Left colon (tissue), 2 donors: ENCODE data around the gene MXD4. TPM values are rescaled to one million over a fixed set of nuclear protein-coding genes. Genes with fewer than 3 reads are reported as not detected.
"Not testable (repeated sequence)": the region's sequence is repeated elsewhere in the genome, so short reads cannot be mapped to it uniquely, and the experiment has no call there.

ENCODE experiments used
- ATAC-seq: fragments of 200-7000 bp; cut with Tn5 transposase; one replicate; pipeline ENCODE4 v1.9.1; 2020; ENCODE audit warnings: mild to moderate bottlenecking, moderate library complexity
- DNase-seq, 2 donors: peaks; one replicate each; pipeline ENCODE4 v3.0.0-alpha.2; 2020
- intact Hi-C, 2 donors: fragments of 100-400 bp; cut with DNase I in 1 of 2; cut with micrococcal nuclease in 1 of 2; formaldehyde crosslinking; loops; one replicate each; pipeline versions ENCODE4 v1.11.2 to v1.14.0; 2022; cut with DNase I, micrococcal nuclease
- total RNA-seq, 2 donors: library from RNA; stranded (reverse); fragmentation: NEBNext Ultra II Directional; extraction: Animal tissue kit (Norgen Biotek cat#: 25700); gene quantifications; one replicate each; pipeline ENCODE4 v1.2.1, GENCODE V29; 2021
- donor health status: DM: no; HTN: no; CAD: no.
- donor health status: DM: yes; HTN: yes; CAD: no.

The MXD4 gene
- total RNA-seq, 2 donors from 2014 or later = 33.1 to 49.8 TPM

DNA sequence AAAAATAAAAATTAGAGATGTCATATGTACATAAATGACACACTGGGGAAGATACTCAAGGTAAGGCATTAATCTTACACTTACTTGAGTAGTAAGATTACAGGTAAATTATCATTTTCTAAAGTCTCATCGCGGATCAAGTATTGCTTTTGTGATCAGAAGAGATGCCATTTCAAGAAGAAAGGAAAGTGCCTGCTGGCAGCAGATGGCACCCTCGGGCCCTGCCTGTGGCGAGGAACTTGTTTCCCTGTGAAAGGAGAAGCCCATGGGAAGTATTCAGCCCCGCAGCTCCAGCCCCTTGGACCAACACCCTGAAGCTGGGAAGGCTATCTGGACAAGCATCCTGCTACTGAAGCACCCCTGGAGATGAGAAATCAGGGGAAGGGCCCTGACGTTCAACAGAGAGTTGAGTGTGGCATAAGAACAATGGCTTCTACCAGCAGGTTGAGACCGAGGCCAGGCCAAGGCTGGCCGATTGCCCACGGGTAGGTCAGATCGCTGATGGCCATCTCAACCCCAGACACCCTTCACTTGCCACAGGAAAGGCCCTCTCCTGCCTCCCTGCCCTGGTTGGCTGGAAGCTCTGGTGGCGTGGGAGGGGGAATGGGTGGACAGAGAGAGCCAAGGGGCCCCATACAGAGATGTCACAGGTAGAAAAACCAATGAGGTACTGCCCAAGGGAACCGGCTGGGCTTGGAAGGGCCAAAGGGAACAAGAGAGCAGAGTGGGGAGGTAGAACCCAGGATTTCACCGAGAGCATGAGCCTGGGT lies 18.8 kb upstream of the MXD4 start:
- intact Hi-C loops = no loop called here
- ATAC-seq = peak; percentile 69
- DNase-seq = no peak

DNA sequence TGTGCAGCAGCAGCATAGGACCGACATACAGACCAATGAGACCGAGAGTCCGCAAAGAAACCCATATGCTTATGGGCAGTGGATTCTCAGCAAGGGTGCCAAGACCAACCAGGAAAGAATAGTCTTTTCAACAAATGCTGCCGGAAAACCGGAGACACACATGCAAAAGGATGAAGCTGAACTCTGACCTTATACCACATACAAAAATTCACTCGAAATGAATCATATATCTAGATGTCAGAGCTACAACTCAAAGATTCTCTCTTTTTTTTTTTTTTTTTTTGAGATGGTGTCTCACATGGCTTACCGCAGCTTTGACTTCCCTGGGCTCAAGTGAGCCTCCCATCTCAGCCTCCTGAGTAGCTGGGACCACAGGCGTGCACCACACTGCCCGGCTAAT lies 16.0 kb upstream of the MXD4 start:
- ATAC-seq (no peak), DNase-seq (no peak)
- intact Hi-C loops = no loop called here

DNA sequence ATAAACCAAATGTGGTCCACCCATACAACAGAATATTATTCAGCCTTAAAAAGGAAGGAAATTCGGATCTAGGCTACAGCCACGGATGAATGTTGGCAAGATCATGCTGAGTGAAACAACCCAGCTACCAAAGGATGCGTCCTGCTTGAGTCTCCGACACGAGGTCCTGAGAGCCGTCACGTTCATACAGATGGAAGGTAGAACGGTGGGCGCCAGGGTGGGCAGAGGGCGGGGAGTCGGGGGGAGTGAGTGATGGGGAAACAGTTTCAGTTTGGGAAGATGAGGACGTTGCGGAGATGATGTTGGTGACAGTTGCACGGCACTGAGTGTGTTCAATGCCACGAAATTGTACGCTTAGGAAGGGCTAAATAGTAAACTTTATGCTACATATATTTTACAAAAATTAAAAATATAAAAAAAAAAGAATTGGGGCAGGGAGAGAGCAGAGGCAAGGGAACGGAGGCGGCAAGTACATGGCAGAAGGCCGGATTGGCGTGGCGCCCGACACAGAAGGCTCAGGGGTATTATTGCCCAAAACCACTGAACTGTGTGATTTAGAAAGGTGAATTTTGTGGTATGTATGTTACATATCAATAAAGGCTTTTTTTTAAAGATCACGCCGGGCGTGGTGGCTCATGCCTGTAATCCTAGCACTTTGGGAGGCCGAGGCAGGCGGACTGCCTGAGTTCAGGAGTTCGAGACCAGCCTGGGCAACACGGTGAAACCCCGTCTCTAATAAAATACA lies 14.8 kb upstream of the MXD4 start:
- intact Hi-C loops = no loop called here
- ATAC-seq (no peak), DNase-seq (no peak)

DNA sequence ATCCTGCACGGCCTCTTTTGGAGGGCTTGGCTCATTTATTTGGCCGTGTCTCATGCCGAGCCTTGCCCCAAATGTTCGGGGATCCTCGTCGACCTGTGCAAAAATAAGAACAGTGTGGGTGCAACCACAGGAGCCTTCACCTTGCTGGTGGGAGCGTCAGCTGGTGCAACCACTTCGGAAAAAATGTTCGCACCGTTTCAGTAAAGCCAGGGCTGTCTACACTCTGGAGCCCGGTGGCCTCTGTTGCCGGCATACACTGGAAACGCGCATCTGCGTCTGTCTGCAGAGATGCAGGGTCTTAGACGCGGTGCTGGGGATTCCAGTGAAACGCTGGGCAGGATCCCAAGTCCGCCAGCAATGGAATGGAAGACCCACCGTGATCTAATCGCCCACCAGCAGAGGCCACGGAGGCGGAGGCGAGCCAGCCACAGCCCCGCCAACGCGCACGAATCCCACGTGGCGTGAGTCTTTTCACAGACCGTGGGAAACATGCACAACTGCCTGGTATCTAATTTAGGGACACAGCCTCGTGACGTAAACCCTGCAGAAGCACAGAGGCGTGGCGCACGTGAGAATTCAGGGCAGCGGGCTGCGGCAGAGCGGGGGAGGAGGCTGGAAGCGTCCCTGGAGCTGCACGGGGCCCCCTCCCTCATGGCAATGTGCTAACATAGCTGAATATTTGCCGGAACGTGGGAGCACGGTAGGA lies 13.8 kb upstream of the MXD4 start:
- DNase-seq (no peak), ATAC-seq (no peak)
- intact Hi-C loops = no loop called here

DNA sequence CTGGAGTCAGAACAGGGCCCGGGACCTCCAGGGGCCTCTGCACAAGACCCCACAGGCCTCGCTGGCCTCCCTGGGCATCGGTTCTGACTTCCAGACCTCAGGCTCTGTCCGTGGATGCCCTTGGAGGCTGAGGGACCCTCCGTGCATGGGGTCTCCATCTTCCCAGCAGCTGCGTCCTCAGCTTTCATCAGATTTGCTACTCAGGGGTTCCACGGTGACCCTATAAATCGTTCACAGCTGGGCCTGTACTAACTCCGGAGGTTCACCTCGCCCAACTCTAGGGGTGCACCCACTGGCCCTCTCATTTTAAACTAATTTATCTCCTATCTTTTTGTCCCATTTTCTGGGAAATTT lies 13.1 kb upstream of the MXD4 start:
- ATAC-seq, DNase-seq, intact Hi-C loops: not testable (repeated sequence)

DNA sequence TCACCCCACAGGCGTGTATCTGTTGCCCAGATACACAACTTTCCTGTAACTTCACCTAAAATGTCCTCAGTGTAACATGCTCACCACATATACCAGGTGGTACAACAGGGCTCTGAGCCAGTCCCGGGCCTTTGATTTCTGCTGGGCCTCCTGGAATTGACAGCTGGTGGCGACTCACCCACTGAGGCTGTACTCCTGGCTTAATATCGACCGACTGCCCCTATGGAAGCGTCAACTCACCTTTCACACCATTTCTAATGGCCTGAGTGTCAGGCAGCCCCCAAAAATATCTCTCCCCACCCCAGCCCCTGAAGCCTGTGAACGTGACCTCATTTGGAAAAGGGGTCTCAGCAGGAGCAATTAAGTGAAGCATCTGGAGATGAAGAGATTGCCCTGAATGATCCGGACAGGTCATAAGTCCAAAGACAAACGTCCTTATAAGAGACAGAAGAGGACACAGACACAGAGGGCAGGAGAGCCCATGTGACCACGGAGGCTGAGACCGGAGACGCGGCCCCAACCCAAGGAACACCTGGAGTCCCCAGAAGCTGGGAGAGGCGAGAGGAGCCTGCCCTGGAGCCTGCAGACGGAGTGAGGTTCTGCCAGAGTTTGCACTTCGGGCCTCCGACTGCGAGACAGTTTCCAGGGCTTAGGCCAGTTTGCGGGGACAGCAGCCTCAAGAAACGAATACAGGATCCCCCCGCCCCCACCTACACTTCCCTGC lies 12.6 kb upstream of the MXD4 start:
- DNase-seq (no peak), ATAC-seq (no peak)
- intact Hi-C loops = no loop called here

DNA sequence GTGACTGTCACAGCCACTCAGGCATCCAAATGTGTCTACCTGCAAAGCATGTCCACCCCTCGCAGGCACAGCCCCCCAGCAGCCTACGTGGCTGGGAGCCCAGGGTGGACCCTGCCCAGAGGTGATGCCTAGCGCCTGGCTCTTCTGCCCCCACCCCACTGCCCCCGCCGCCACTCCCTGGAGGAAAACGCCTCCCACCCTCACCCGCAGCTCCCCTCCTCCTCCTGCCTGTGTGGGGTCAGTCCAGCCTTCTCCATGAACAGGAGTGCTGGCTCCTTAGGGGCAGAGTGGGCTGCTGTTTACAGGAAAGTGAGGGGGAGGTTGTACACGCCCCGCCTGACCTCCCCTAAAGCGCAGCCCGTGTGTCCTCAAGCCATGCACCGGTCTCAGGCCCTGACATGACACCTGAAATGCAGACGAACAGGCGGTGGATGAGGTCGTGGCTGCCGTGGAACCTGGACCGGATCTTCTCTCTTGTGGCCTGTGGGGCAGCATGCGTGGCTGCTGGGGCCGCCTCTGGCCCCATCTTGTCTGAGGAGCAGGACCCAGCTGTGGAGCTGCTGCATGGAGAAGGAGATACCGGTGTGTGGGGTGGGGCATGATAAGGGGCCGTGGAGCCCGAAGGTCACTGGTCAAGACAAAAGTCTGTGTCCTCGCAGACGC lies 11.9 kb upstream of the MXD4 start:
- ATAC-seq (no peak), DNase-seq (no peak)
- intact Hi-C loops = no loop called here

DNA sequence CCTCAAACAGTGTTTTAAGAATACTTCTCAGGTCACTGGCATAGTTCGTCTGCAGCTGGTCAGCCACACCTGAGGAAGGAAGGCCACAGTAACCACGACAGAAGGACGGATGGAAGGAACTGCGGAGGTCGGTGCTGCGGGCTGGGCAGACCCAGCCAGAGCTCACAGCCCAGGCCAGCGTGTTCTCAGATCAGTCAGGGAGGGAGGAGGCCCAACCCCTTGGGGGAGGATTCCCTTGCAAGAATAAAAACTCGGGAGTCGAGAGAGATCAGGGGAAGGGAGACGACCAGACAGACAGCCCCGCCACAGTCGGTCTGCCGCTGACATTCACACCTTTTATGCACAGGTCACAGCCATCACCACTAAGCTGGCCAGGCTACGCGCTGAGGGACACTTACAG lies 11.3 kb upstream of the MXD4 start:
- DNase-seq (no peak), ATAC-seq (no peak)
- intact Hi-C loops = no loop called here

DNA sequence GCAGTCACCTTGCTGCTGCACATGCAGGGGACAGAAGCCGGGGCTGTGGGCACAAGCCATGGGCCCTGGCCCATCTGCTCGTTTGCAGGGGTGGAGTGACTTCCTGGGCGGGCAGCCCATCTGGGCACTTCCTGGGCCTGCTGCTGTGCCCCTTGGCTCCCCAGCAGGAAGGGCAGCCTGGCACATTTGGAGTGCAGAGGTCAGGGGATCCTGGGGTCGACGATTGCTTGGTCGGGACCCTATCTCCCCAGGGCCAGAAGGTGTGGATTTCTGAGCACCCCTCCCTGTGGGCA lies 10.9 kb upstream of the MXD4 start:
- intact Hi-C loops = no loop called here
- DNase-seq (no peak), ATAC-seq (no peak)

DNA sequence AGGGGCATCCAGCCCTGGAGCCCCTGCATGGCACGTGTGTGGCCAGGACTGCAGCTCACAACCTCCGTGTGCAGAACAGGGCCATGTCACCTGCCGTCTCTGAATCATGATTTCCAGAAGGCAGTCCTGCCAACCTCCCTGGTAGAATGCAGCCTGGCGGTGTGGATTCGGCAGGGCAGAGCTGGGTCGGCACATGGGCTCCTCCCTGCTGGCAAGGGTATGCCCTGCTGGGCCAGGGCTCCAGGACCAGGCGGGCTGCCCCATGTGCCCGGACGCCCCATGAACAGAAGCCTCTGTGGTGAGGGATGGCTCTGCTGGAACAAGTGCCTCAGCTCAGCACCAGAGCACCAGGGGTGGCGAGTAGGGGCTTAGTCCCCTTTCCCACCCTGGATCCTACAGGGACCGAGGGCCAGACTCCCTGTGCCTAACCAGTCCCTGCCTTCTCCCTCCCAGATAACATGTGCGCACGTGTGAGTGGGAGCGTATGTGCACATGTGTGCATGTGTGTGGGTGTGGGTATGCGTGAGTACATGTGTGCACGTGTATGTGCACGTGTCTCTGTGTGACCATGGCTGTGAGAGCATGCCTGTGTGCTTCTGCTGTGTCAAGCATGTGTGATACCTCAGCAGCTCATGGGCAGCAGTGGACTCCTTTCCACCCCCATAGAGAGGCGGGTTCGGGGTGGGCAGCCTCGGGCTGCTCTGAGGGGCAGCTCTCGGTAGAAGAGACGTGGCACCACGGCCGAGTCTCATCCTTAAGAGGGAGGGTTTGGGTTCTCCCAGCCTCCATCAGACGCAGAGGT lies 10.3 kb upstream of the MXD4 start:
- DNase-seq = no peak
- intact Hi-C loops = no loop called here
- no peak for ATAC-seq

DNA sequence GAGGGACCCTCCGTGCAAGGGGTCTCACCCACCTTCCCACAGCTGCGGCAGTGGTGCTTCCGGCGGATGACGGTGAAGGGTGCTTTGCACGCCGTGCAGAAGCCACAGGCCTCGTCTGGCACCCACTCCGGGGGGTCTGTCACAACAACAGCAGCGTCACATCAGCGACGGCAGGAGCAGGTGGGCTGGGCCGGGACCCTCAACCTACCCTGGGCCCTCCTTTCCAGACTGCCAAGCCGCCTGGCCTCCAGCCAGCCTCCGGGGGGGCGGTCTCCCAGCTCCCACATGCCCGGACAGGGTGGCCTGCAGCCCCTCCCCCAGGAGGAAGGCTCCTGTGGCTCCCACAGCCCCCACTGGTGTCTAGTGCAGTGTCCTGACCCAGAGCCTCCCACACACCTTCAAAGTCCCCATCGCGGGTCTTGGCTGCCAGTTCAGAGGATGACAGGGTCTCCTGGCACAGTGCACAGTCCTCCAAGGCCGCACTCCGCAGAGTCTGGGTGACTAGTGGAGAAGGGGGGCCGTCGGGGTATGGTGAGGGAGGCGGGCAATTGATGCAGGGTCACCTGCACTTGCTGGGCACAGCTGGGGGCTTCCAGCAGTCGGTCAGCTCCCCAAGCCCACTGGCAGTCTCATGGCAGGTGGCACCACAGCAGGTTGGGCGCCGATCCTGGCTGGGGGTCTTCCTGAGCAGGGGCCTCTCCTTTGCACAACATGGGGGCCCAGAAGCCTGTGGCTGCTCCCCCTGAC lies 9.5 kb upstream of the MXD4 start:
- intact Hi-C loops = no loop called here
- no peak for ATAC-seq

DNA sequence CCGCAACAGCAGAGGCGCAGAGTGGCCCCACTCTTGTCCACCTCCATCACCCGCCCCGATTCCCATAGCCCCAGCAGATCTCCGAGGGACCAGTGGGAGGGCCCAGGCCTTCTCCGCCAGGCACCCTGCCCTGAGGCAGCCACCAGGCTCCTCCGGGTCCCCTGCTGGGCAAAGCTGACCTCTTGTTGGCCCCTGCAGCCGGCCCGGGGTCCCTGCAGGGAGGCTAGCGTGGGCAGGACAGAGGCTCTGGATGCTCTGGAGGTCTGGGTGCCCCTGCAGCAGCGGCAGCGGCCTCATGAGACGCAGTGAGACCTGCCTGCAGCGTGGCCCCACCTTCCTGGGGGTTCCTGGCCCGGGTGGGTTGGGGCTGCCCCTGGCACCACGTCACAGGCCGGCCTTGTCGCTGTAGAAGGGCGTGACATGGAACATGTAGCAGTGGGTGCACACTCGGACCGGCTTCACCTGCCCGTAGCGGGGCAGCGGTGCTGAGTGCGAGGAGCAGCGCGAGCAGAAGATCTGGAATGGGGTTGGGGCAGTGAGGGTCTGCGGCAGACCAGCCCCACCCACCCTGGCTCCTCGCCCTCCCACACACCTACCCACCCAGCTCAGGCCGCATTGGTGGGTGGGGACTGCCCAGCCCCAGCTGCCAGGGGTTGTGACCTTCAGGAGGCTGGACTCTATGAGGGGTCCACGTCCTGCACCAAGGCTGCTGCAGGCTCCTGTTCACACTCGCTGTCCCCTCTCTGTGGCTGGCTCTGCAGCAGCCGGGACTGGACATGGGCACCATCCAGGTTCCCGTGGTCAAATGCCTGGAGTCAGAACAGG lies 8.6 kb upstream of the MXD4 start:
- DNase-seq = no peak
- ATAC-seq = no peak
- intact Hi-C loops = no loop called here

More for the DNA sequence above, 9.5 kb upstream of the MXD4 start:
- DNase-seq = no peak

DNA sequence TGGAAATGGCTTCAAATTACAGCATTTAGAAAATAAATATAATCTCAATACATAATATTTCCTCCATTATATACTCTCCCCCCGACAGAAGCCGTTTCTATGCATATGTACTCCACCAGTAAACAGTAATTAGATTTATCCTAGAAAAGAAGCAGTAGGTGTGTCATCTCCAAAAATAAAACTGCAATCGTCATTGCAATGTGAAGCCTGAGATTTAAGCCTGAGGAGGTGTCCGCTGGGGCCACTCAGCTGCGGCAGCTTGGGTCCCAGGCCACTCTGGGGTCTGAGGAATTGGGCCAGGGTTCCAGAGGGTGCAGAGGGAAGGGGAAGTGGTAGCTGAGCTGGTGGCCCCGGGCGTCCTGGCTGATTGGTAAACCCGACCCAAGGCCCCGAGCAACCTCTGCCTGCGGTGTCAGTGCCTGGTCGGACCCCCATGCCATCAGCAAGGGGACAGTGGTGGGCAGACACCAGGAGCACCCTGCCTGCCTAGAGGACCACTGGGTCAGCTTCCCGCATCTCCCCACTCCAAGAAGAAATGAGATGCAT lies 7.8 kb upstream of the MXD4 start:
- no peak for DNase-seq
- intact Hi-C loops = loop anchor here in 1 of 2 donors (10.0 kb wide), 1 partner anchor 195 kb away; the partner anchor contains the start of gene RNF4
- no peak for ATAC-seq

DNA sequence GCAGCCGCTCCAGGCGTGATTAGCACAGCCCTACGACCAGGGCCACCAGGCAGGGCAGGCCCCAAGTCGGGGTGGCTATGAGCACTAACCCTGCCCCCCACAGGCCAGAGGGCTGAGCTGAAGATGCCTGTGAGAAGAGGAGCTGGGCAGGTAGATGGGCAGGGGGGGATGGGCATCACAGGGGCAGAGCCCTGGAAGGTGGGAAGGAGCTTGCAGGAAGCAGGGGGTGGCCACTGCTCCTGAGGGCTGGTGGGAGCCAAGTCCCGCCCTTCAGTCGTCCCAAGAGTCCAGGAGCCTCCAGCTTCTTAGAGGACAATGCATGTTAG lies 7.3 kb upstream of the MXD4 start:
- intact Hi-C loops = loop anchor here in 1 of 2 donors (10.0 kb wide), 1 partner anchor 196 kb away; the partner anchor contains the start of gene RNF4
- ATAC-seq (no peak), DNase-seq (no peak)

DNA sequence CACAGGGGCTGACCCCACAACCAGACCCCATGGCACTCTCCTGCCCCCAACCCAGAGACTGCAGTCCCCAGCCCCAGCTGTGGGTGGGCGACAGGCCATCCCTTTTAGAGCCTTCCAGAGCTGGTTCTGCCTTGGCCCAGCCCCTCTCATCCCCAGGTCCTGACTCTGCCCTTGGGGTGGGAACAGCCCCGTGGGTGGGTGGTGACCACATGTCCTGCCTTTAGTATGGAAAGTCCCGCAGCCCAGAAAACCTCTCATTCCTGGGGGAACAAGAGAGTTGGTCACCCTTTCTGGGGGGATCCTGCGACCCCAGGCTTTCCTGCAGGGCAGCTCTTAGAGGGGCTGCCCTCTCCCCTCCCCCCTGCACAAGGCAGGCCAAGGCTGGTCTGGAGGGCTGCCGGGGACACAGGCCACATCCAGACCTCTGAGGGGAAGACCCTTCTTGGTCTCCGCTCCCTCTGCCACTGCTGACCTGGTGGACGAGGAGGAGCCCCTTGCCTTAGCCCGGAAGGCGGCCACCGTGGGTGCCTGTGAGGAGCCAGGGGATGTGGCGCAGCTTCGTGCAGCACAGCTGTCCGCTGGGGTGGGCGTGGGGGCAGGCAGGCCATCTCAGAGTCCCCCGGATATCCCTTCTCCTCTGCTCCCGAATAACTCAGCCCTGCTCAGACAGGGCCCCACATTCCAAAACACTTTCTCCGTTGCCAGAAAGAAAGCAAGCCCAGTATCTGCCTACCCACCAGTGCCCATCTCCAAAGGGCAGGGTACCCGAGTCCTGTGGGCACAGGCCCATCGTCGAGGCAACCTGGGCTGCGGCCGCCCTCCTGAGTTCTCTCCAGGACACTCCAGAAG lies 6.7 kb upstream of the MXD4 start:
- ATAC-seq (no peak), DNase-seq (no peak)
- intact Hi-C loops = loop anchor here in 1 of 2 donors (10.0 kb wide), 1 partner anchor 196 kb away; the partner anchor contains the start of gene RNF4
